K562 (cell line): ENCODE data around the gene PRR35. TPM values are rescaled to one million over a fixed set of nuclear protein-coding genes. Genes with fewer than 3 reads are reported as not detected.

ENCODE experiments used
- ADNP ChIP-seq: fragments of 200-800 bp; sonication (Bioruptor generic); IDR thresholded peaks from 2 replicates; pipeline ENCODE4 v1.6.1; 2016; ENCODE audit warnings: missing genetic modification characterization, missing compliant biosample characterization
- CAMTA2 ChIP-seq: fragments of 250-450 bp; sonication (Bioruptor Pico); conservative IDR thresholded peaks from 2 replicates; pipeline ENCODE4 v1.5.1; 2022
- CEBPB ChIP-seq: fragments of 450-650 bp; IDR thresholded peaks from 2 replicates; pipeline ENCODE4 v1.6.1; 2016; ENCODE audit warnings: missing genetic modification characterization, missing compliant biosample characterization
- CSDE1 ChIP-seq, 2 experiments: fragments of 450-650 bp; IDR thresholded peaks; 2 replicates each; pipeline ENCODE4 v1.6.1; 2016; ENCODE audit warnings: mild to moderate bottlenecking in 1 of 2
- POLR2H ChIP-seq: IDR thresholded peaks from 2 replicates; pipeline ENCODE4 v1.6.1; 2016; ENCODE audit warnings: missing genetic modification characterization, low read depth, mild to moderate bottlenecking, control low read depth, missing compliant biosample characterization, moderate library complexity
- PRMT5 ChIP-seq: sonication (generic); formaldehyde crosslinking; IDR thresholded peaks from 2 replicates; pipeline ENCODE4 v1.5.0; 2020; ENCODE audit warnings: missing genetic modification reagents
- RBM34 ChIP-seq: fragments of 200-400 bp; formaldehyde crosslinking; IDR thresholded peaks from 2 replicates; pipeline ENCODE4 v1.6.1; 2018; ENCODE audit warnings: low read length, borderline replicate concordance; ENCODE audit not compliant: insufficient read depth
- SPI1 ChIP-seq: IDR thresholded peaks from 2 replicates; pipeline ENCODE4 v1.6.1; 2011; ENCODE audit warnings: low read depth, low read length, control low read depth, borderline replicate concordance
- polyA plus RNA-seq, 8 experiments: library from polyadenylated mRNA; depleted of rRNA in 4 of 8; stranded (reverse) in 5 of 8; unstranded in 3 of 8; fragments of >200 nt; fragmentation: Nextera tagmentation in 2 of 8; fragmentation: Illumina TruSeq in 1 of 8; extraction: Ambion mirVana in 2 of 8; extraction: Trizol in 1 of 8; gene quantifications; 2 replicates each; pipeline versions ENCODE4 v1.2.1 to v1.2.3, GENCODE V29; 2011 to 2014; ENCODE audit warnings: inconsistent platforms in 1 of 8, missing spikeins in 1 of 8
- total RNA-seq, 7 experiments: library from RNA; depleted of rRNA in 6 of 7; stranded (reverse); fragments of >200 nt in 6 of 7; fragmentation: Illumina TruSeq in 2 of 7; extraction: Trizol in 2 of 7; gene quantifications; 2 replicates each; pipeline versions ENCODE4 v1.2.1 to v1.2.3, GENCODE V29; 2011 to 2021; ENCODE audit warnings: low replicate concordance in 1 of 7
- TF ChIP-seq, protein P1 (sequence below): fragments of 450-650 bp; formaldehyde crosslinking; IDR thresholded peaks from 2 replicates; pipeline ENCODE4 v1.4.0; 2020; ENCODE audit warnings: mild to moderate bottlenecking, moderate library complexity
- TF ChIP-seq, protein P2 (sequence below): fragments of 450-650 bp; formaldehyde crosslinking; IDR thresholded peaks from 2 replicates; pipeline ENCODE4 v1.4.0; 2022; ENCODE audit warnings: missing genetic modification characterization
- TF ChIP-seq, protein P3 (sequence below): fragments of 450-650 bp; conservative IDR thresholded peaks from 2 replicates; pipeline ENCODE4 v1.6.1; 2016; ENCODE audit warnings: missing genetic modification characterization, low read depth, mild to moderate bottlenecking, control low read depth, missing compliant biosample characterization
- TF ChIP-seq, protein P4 (sequence below): sonication (generic); formaldehyde crosslinking; IDR thresholded peaks from 2 replicates; pipeline ENCODE4 v1.8.0; 2022; ENCODE audit warnings: missing genetic modification reagents, mild to moderate bottlenecking, moderate library complexity, borderline replicate concordance
- TF ChIP-seq, protein P5 (sequence below): sonication (generic); formaldehyde crosslinking; IDR thresholded peaks from 2 replicates; pipeline ENCODE4 v1.9.0; 2022; ENCODE audit warnings: mild to moderate bottlenecking, missing genetic modification reagents
- TF ChIP-seq, protein P6 (sequence below), 2 experiments: IDR thresholded peaks; 2 replicates each; pipeline ENCODE4 v1.6.1; 2011; ENCODE audit warnings: borderline replicate concordance in 1 of 2, control low read depth in 1 of 2, low read depth in 1 of 2, low read length in 1 of 2, mild to moderate bottlenecking in 1 of 2, mixed read lengths in 1 of 2, moderate library complexity in 1 of 2; ENCODE audit not compliant: insufficient read depth in 1 of 2, insufficient read length in 1 of 2, poor library complexity in 1 of 2, severe bottlenecking in 1 of 2; ENCODE audit errors: extremely low read depth in 1 of 2

PRR35 gene
- total and polyA plus RNA-seq, 9 of the 15 experiments (the other 6 are each of a cell fraction or from before 2014, with no cell fraction given), result 0.17 to 0.45 (median 0.21) TPM; not detected in 5

DNA sequence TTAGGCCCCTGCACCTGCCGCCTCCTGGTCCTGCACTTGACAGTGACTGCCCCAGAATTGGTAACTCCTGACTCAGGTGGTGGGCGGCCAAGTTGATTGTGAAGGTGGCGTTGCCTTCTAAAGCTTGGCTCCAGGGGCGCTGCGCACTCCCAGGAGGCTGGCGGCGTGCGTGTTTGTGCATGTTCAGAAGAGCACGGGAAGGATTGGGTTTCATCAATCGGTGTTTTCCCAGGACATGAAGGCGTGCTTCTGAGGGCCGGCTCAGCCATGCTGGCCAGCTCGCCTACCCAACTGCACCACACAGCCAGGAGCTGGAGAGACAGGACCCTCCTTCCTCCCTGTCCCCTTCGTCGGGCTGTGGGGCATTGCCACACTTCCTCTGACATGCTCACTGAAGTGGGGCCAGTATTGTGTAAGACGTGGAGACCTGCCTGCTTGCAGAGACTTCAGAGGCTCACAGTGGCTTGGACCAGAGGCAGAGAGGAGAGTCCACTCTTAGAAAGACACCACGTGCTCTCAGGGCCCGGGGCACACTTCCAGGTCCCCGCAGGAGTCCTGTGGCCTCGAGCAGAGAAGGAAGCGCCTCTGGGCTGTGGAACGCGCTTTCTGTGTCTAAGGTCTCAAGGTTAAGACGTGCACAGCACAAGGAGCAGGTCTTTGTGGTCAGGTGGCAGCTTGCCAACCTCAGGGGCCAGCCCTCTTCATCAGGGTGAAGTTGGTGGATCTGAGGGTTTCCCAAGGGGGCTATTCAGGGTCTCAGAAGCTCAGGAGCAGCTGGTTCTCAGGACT lies 32.5 kb downstream of the PRR35 start (continued):
- TF ChIP-seq, protein P1, sequence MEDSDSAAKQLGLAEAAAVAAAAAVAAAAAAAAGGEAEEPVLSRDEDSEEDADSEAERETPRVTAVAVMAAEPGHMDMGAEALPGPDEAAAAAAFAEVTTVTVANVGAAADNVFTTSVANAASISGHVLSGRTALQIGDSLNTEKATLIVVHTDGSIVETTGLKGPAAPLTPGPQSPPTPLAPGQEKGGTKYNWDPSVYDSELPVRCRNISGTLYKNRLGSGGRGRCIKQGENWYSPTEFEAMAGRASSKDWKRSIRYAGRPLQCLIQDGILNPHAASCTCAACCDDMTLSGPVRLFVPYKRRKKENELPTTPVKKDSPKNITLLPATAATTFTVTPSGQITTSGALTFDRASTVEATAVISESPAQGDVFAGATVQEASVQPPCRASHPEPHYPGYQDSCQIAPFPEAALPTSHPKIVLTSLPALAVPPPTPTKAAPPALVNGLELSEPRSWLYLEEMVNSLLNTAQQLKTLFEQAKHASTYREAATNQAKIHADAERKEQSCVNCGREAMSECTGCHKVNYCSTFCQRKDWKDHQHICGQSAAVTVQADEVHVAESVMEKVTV, result no peak
- TF ChIP-seq POLR2H (tag) (no peak), SPI1 (no peak), PRMT5 (CRISPR knock-in tag) (no peak), CEBPB (tag) (peak; percentile 61), ADNP (no peak), CSDE1 (IDR thresholded peaks at IDR 0.05) (no peak), CAMTA2 (CRISPR knock-in tag) (no peak), RBM34 (no peak)
- TF ChIP-seq, protein P2, sequence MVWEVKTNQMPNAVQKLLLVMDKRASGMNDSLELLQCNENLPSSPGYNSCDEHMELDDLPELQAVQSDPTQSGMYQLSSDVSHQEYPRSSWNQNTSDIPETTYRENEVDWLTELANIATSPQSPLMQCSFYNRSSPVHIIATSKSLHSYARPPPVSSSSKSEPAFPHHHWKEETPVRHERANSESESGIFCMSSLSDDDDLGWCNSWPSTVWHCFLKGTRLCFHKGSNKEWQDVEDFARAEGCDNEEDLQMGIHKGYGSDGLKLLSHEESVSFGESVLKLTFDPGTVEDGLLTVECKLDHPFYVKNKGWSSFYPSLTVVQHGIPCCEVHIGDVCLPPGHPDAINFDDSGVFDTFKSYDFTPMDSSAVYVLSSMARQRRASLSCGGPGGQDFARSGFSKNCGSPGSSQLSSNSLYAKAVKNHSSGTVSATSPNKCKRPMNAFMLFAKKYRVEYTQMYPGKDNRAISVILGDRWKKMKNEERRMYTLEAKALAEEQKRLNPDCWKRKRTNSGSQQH, result no peak
- TF ChIP-seq, protein P3, sequence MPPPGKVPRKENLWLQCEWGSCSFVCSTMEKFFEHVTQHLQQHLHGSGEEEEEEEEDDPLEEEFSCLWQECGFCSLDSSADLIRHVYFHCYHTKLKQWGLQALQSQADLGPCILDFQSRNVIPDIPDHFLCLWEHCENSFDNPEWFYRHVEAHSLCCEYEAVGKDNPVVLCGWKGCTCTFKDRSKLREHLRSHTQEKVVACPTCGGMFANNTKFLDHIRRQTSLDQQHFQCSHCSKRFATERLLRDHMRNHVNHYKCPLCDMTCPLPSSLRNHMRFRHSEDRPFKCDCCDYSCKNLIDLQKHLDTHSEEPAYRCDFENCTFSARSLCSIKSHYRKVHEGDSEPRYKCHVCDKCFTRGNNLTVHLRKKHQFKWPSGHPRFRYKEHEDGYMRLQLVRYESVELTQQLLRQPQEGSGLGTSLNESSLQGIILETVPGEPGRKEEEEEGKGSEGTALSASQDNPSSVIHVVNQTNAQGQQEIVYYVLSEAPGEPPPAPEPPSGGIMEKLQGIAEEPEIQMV, result no peak
- TF ChIP-seq, protein P4, sequence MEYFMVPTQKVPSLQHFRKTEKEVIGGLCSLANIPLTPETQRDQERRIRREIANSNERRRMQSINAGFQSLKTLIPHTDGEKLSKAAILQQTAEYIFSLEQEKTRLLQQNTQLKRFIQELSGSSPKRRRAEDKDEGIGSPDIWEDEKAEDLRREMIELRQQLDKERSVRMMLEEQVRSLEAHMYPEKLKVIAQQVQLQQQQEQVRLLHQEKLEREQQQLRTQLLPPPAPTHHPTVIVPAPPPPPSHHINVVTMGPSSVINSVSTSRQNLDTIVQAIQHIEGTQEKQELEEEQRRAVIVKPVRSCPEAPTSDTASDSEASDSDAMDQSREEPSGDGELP, result no peak
- TF ChIP-seq, protein P5, sequence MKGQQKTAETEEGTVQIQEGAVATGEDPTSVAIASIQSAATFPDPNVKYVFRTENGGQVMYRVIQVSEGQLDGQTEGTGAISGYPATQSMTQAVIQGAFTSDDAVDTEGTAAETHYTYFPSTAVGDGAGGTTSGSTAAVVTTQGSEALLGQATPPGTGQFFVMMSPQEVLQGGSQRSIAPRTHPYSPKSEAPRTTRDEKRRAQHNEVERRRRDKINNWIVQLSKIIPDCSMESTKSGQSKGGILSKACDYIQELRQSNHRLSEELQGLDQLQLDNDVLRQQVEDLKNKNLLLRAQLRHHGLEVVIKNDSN (CRISPR knock-in tag), result peak; percentile 36; the same call in 1 of the 2 replicates
- TF ChIP-seq, protein P6, sequence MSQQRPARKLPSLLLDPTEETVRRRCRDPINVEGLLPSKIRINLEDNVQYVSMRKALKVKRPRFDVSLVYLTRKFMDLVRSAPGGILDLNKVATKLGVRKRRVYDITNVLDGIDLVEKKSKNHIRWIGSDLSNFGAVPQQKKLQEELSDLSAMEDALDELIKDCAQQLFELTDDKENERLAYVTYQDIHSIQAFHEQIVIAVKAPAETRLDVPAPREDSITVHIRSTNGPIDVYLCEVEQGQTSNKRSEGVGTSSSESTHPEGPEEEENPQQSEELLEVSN (IDR thresholded peaks at IDR 0.05; ENCODE audit: borderline replicate concordance in 1 of 2, extremely low read depth in 1 of 2, insufficient read depth in 1 of 2, insufficient read length in 1 of 2, low read depth in 1 of 2, low read length in 1 of 2, poor library complexity in 1 of 2, severe bottlenecking in 1 of 2), result peak in 1 of 2 experiments; percentile 9
- TF ChIP-seq, all 486 proteins: peak for 6
